HG03442 (cell line): Measurements from ENCODE around the gene CEP192.

ENCODE experiments used
- ATAC-seq: cut with Tn5 transposase; IDR thresholded peaks from one replicate; pipeline ENCODE4 v1.9.1; 2021; ENCODE audit warnings: mild to moderate bottlenecking, moderate library complexity; ENCODE audit not compliant: unreplicated experiment

Gene CEP192

GRCh38 chr18:13138420-13139139 lies 147.4 kb downstream of the CEP192 start:
- ATAC-seq, result no peak

- no peak for ATAC-seq
Observed at GRCh38 chr18:13139885-13140450, 148.8 kb downstream of the CEP192 start.

GRCh38 chr18:13141209-13141608 lies 150.0 kb downstream of the CEP192 start:
- ATAC-seq, result no peak

DNA sequence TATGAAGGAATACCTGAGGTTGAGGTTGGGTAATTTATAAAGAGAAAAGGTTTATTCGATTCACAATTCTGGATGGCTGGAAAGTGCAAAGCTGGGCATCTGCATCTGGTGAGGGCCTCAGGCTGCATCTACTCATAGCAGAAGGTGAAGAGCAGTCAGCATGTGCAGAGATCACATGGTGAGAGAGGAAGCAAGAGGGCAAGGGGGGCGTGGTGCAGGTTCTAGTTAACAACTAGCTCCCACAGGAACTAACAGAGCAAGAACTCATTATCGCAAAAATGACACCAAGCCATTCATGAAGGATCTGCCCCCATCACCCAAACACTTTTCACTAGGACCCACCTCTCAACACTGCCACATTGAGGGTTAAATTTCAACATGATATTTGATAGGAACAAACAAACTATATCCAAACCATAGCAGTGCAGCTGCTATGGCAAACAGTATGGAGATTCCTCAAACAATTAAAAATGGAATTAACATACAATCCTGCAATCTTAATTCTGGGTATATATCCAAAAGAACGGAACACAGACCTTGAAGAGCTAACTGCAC lies 154.6 kb downstream of the CEP192 start:
- no peak for ATAC-seq

DNA sequence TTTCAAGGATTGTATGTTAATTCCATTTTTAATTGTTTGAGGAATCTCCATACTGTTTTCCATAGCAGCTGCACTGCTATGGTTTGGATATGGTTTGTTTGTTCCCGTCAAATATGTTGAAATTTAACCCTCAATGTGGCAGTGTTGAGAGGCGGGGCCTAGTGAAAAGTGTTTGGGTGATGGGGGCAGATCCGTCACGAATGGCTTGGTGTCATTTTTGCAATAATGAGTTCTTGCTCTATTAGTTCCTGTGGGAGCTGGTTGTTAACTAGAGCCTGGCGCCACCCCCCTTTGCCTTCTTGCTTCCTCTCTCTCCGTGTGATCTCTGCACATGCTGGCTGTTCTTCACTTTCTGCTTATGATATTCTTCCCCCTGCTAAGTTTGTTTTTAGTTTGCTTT lies 156.0 kb downstream of the CEP192 start:
- no peak for ATAC-seq

GRCh38 chr18:13151656-13152055 lies 160.5 kb downstream of the CEP192 start:
- no peak for ATAC-seq

DNA sequence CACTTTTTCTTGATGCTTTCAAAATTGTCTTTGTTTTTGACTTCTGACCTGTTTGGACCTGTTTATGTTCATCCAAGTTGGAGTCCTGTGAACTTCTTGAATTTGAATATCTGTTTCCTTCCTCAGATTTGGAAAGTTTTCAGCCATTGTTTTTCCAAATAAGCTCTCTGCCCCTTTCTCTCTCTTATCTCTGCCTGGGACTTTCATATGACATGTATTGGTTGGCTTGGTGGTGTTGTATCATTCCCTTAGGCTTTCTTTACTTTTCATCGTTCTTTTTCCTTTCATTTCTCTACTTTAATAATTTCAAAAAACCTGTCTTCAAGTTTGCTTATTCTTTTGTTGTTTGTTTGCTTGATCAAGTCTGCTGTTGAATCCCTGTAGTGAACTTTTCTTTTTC lies 167.3 kb downstream of the CEP192 start:
- ATAC-seq, result no peak

- ATAC-seq, result no peak
Observed at GRCh38 chr18:13159579-13159978, 168.4 kb downstream of the CEP192 start.

DNA sequence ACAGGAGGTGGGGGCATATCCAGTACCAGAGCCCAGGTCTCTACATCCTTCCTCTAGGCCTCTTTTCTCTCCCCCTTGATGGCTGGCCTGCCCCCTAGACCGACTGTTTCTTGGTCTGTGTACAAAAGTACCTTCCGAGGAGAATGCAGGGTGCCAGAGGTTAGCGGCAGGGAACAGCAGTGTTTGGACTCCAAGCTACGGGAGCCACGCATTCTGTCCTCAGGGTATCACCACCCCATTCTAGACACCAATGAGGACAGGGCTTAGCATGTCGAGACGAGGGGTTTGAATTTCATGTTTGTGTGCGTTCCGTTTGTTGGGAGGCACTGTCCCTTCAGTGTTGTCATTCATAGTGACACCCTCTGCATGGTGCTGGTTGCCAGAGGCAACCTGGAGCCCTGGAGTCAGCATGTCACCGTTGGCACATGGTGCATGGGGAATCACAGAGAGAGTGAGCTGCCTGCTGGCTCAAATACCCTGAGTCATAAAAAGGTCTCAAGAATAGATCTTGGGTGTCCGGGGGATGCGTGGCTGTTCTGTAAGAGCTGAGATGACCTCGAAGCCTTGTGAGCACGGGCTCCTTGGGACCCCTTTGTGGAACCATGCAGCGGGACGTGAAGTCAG lies 170.2 kb downstream of the CEP192 start:
- no peak for ATAC-seq

- no peak for ATAC-seq
Observed at GRCh38 chr18:13163167-13163927, 172.2 kb downstream of the CEP192 start.

DNA sequence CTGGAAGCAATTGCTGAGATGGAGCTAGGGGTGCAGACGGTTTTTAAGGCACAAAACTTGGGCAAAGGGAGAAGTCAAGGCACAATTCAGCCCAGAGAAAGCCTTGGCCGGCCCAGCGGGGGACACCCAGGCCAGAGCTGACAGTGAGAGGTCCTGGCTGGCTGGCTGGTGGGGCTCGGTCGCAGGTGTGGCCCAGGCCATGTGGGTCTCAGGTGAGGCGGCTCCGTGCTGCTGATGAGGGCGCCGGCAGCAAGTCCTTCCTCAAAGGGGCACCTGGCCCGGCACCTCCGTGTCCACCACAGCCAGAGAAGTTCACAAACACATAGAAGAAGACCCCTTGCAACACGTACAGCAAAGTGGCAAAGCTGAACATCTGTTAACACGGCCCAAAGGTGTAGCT lies 173.2 kb downstream of the CEP192 start:
- ATAC-seq, result no peak

DNA sequence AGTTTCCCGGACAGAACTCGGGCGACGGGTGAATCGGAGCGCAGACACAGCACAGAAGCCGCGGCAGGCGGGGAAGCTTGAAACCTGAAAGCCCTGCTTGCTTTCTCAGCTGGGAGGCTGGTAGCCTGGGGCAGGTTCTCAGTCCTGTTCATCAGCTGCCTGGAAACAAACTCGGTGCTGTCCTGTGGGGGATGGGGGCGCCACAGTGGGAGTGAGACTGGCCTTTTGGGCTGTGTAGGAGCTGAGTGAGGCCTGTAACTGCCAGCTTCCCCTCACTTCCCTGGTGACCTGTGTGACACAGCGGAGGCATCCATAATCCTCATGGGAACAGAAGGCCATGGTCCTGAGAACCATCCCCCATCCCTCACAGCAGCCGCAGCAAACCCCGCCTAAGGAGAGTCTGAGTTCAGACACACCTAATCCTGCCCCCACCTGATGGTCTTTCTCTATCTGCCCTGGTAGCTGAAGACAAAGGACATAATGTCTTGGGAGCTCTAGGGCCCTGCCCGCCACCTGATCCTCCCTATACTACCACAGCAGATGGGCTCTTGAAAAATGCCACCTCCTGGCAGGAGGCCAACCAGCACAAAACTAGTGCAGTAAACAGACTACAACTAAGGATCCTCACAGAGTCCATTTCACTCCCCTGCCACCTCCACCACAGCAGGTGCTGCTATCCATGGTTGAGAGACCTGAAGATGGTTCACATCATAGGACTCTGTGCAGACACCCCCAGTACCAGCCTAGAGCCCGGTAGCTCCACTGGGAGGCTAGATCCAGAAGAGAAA lies 174.7 kb downstream of the CEP192 start:
- ATAC-seq, result no peak

GRCh38 chr18:13173578-13174145 lies 182.5 kb downstream of the CEP192 start:
- ATAC-seq, result no peak
